Stimulated activated CD8-positive, alpha-beta memory T cell treated with anti-CD3 and anti-CD28 coated beads, Interleukin-15, amount 100 ng/mL, for 1 hour (primary cell): ENCODE data around the gene WDR35.

ENCODE experiments used
- DNase-seq: peaks from one replicate; pipeline ENCODE4 v3.0.0-alpha.2; 2020; ENCODE audit warnings: low read depth

WDR35 gene

DNA sequence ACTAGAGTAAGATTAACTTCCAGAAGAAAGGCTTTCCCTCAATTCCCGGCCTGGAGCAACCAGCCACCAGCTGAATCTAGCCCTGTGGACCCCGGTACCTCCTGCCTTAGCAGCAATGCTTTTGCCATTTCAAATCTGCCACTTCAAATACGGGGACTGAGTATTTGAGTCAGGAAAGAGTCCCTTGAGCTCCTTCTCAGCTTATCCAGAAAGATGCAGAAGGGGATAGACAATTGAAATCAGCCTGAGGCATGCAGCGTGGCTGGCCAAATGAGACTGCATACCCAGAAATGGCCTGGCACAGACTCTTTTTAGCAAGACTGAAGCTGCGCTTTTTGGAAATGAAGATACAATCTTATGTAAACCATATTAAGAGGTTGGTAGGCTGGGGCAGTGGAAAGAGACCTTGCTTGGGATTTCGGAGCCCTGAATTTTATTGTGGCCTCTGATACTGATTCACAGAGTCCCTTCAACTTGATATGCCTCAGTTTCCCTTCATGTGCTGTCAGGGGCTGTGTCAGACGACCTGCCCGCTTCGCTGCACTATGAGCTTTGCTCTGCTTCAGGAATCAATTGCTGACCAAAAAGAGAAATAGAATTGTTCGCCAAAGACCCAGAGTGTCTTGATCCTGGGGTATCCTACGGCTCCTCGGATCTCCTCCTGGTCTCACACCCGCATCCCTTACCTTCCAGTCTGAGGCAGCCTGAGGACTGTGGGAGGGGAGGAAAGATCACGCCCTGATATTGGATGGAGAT is 21.5 kb upstream of the WDR35 start:
- DNase-seq = no peak

DNA sequence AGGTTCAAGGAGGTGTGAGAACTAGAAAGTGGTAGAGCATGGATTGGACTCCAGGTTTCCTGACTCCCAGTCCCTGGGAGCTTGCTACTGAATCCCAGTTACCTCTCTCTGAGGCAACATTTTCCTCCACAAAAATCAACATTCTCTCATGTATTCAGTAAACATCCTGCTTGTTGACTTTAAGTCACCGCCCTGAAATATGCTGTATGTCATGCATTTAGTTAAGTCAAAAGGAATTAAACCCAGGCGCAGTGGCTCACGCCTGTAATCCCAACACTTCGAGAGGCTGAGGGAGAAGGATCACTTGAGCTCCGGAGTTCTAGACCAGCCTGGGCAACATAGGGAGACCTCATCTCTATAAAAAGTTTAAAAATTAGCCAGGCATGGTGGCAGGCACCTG is 18.8 kb upstream of the WDR35 start:
- no peak for DNase-seq

DNA sequence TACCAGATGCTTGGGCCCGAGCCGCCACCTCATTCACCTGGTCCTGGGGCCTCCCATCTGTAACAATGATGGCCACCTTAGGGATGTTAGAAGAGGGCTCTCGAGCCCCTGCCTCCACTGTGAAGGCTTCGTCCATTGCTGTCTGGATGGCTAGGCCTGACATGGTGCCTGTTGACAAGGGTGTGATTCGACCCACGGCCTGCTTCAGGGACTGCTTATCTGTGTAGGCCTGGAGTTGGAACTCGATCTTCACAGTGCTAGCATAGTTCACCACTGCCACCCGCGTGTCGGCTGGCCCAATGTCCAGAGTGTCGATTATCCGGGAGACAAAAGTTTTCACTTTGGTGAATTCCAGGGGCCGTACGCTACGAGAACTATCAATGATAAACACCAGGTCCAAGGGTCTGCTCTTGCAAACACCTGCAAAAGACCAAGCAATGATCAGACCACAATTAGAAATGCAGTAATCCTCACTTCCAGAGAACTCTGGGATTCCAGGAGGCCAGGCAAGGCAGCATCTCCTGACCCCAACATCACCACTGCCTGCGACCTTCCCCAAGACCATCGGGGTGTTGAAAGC is 16.1 kb upstream of the WDR35 start:
- no peak for DNase-seq

DNA sequence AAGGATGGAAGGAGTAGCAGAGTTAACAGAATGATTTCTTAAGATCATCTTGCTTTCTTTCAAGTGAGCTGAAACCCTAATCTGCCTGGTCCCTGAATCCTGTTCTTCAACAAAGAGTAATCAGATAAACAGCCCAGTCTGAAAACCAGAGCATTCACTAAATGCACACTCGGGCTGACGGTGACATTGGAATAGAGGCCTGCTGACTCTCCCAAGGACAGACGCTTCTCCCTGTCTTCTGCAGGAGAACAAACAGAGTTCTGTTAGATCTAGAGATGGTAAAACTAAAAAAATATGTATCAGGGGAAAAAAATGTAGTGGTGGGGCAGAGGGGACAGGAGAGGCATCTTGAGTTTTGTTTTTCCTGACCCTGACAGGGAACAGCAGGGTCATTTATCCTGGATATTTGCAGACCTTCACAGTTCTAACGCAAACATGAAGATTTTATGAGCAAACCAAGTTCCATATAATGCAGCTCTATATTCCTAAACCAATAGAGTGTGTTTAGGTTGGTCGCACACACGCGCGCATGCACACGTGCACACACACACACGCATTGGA is 15.2 kb upstream of the WDR35 start:
- DNase-seq = no peak

DNA sequence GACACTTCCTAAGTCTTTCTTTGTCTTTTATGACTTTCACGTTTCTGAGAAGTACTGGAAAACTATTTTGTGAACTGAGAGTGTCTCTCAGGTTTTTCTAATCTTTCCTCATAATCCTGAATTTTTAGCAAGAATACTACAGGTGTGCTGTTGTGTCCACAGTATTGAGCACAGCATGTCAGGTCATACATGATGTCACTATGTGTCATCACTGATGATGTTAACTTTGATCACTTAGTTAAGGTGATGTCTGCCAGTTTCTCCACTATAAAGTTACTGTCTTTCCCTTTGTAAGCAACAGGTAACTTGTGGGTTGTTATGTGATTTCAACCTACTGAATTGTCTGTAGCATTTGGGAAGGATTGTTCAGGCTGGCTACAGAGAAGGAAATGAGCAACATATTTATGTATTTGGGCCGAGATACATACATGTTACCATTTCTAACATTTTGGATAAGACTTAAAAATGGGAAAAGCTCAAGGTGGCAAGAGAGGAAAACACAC is 11.5 kb upstream of the WDR35 start:
- no peak for DNase-seq

DNA sequence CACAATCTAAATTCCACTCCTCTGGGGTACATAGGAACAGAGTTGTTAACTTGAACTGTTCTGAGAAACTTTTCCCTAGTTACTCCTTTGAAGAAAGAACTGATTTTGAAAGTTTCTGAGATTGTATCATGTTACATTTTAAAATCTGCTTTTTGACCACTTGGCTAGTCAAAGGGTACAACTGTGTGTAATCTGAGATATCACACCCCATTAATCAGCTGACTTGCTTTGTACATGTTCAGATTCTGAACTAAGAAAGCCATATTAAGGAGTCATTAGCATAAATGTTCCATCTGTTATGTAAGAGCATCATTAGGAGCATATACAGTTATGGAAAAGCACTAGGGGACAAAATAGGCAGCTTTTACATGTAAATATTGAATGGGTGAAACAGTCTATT is 3.8 kb upstream of the WDR35 start:
- no peak for DNase-seq

DNA sequence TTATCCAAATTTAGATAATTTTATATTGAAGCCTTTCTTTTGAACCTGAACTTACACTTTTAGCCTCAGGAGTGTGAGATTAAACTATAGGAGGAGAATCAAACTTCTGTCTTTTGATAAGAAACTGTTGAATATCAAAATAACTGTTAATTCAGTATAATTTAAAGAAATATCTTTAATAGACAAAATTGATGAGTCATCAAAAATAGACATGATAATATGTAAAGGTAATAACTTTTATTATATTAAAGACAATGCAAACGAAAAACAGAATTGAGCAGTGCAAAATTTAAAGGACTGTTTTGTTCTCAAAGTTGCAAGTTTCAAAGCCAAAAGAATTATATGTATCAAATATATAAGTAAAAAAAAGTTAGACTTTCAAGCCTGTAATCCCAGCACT is 2.0 kb upstream of the WDR35 start:
- DNase-seq = no peak

DNA sequence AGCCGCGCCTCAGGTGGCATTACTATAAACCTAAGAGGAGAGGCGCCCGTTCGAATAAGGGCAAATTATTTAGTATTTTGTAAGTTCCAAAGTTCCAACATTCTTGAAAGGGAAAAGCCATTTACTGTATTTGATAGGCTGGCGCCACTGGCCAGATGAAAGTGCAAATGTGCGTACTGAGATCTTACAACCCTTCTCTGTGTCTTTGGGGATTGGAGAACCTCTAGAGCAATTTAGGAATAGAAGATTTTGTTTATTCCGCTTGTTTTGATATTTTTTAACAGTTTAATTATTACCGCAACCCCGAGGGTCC is 467 bp upstream of the WDR35 start:
- no peak for DNase-seq

DNA sequence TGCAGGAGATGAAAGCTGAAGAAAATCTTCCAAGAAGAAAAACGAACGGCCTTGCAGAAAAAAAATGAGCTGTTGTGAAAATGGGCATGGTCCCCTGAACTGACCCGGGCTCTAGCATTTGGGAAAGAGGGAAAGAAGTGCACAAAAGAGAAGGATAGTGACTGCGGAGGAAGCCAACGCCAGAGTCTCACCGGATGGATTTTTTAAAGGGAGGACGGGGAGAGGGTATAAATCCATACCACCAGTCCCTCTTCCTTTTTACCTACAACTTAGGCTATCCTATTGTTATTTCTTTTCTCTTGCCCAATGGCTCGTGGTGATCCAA is 601 bp downstream of the WDR35 start:
- DNase-seq = no peak

DNA sequence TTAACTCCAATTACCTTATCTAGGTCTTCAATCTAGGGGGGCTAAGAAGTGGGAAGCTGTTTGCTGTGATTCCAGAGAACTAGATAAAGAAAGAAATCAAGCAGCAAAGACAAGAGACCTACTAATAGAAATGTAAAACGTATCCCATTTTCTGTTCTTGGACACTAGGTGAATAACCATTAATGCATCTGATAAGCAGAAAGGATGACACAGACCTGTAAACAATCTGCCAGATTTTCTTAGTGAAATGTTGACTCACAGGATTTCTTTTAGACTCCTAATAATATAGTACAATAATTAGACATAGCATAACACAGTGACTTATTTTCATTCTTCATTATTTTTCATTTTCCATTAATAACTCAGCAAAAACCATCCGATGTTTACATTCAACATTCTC is 1.3 kb downstream of the WDR35 start:
- DNase-seq = no peak

DNA sequence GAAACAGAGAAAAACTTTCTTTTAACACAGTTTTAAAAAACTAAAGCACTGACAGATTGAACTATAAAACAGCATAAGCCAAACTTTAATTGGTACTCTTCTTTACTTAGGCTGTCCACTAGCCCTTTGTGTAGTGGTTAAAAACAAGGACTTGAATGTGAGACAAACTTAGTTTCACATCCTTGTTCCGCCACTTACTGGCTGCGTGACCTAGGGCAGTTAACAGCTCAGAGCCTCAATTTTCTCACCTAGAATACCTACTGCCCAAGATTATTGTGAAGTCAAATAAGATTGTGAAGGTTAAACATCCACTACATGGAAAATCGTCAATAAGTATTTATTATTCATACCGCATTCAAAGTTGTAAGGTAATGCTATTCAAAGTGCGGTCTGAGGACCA is 2.0 kb downstream of the WDR35 start:
- DNase-seq = no peak

DNA sequence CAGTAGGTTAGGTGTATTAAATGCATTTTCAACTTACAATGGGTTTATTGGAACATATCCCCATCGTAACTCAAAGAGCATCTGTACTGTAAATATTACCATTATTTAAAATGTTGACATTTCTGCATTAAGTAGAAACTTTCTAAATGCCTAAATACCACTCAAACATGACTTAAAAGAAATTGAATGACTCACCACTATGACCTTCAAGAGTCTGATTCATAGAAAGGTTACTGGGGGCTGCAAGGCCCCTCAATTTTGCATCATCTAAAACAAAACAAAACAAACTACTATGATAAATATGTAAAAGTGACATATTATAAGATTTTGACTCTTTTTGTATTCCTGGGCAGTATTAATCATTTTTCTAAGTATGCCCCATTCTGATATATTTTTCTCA is 7.6 kb downstream of the WDR35 start:
- DNase-seq = no peak

DNA sequence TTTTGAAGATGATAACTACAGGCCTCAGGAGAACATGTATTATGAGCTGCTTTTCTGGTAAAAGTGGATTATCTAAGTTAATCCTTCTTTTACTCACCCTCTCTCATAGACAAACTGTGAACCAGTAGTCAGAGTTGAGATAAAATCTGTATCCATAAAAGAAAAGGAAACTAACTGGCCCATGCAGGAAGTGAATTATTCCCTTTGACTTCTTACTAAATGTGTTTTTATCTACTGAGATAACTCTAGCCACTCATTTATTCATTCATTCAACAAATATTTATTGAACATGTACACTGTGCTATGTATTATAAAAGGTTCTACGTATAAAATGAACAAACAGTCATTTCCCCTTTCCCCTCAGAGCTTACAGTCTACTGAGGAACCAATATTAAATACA is 10.0 kb downstream of the WDR35 start:
- no peak for DNase-seq

DNA sequence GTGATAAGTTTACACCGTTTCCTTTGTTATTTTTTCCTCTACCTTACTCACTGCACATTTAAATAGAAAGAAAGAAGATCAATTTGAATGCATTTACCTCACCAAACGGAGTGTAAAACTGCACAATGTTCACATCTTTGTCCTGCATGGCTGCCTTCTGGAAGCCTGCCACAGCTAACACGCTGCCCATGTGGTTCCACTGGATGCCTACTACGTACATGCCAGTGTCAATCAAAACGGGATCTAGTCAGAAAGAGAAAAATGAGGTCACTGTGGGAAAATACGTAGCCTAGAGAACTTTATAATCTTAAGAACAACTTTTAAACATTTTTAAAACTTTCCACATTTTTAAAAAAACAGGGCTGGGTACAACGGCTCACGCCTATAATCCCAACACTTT is 16.4 kb downstream of the WDR35 start:
- DNase-seq = no peak

DNA sequence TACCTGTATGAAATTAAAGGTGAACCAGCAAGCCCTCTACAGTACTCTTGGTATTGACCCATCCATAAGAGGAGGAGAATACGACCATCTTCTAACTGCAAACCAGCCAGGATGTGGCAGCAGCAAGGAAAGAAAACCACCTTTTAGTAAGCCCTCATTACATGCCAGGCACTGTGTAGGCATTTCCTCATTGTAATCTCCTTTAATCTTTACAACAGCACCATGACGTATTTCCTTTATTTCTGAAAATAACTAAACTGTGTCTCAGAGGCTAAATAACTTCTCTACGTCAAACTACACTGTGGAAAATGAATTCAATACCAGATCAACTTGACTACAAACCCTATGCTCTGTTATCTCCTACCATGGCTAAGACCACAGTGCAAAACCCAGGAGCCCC is 18.2 kb downstream of the WDR35 start:
- no peak for DNase-seq

DNA sequence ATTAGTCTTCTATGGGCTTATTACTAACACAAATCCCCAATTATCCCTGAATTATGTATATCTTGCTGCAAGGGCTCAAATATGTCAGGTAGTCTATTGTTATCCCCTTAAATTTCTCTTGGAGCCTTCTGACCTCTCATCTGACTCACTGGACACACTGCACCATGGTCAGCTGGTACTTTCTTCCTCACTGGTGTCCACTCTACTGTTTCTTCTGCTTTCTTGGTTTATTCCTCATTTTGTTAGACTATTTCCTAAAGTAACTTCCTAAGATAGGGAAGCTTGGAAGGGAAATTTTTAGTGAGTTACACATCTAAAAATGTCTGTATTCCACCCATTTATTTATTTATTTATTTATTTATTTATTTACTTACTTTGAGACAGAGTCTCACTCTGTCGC is 26.5 kb downstream of the WDR35 start:
- DNase-seq = no peak

DNA sequence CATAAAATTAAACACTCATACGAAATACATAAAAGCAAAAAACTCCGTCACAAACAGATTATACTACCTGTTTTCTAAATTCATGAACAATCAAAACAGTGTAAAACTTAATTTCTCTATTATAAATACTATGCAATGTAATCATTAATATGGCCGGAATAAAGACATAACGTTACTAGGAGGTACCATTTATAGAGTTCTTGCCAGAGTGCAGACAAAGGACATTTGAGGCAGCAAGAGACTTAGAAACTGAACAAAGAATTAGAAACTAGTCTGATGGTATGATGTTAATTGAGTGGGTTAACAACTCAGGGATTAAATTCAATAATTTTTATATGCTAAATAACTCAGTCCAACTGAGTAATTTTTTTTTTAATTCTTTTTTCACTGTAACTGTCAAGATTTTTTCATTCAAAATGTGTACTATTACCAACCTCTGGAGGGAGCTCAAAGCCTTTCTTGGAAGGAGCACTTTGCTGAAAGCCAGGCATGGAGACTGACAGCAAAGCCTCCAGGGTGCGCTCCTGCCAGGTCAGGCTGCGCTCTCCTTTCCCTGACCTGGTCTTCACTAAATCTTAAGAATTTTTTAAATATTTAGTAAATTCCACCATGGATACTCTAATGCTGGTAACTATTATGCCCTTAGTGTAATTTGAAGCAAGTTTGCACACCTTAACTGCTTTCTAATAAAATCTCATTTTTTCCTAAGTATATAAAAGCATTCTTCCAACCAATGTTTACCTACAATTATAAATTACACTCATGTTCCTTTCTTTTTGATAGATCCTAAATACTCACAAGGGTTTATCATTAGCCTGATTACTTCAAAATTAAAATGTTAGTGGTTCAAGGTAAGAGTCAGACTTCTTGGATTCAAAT is 34.1 kb downstream of the WDR35 start:
- peak; percentile 8 for DNase-seq

DNA sequence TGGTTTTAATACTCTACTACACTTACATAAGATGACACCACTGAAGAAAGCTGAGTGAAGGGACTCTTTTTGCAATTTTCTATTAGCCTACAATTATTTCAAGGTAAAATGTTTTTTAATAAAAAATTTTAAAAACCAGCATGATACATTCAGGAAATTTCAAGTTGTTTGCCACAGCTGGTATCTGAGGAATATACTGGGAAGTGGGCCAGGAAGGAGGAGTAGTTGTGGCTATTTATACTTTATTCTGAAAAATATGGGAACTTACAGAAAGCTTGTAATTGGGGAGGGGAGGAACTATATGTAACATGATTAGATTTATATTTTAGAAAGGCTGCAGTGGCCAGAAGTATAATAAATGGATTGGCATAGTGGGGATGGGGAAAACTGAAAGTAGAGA is 40.8 kb downstream of the WDR35 start:
- no peak for DNase-seq

DNA sequence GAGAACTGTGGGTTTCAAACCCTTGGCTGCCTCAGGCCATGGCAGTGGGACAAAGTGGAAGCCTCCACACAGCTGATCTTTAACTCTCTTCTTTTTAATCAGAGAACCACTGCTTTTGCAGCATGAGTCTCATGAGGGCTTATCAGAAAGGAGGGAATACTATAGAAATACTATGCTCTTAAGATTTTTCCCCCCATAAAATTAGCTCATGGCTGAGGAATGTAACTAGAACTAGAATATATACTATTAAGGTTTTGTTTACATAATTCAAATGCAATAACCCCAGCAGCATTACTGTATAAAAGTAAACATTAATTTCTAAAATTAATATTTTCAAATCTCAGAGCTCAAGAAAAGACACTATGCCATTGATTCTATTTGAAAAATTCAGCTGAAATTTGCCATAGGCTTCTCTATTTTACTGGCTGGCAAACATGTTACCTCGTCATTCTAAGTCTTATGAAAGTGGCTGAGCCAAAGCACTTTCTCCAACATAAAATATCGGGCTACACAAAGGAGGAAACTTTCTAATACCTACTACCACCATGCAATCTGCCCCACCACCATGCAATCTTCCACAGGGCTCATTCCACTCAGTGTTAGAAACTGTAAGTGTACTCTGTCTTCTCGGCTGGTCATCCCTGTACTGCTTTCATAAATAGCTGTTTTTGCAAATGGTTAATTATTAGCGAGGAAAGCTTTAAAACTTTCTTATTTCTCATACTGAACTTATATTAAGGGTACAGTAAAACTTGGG is 42.5 kb downstream of the WDR35 start:
- no peak for DNase-seq

DNA sequence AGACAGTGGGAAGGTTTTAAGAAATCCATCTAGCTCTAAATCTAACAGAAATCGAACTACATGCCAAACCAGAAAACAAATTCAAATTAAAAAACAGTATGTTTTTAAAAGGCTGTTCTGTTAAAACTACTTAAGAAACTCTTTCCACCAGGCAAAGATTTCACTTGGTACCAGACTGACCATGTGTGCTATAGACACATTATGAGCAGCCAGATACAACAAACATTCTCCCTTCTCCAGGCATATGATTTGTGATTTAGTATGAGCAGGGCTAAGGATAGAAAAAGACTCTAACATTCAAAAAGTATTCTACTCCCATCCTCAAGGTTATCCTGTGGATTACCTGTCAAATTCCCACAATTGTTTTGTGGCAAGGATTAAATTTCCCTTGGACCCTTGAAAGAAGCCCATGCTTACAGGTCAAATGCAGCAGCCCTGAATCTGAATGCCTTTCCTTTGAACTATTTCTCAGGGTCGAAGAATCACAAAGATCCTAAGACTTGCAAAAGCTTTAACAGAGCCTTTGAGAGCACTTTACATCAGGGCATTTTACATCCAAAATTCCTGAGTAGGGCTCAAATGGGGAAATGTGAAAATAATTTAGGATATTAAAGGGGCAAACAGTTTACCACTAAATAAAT is 45.6 kb downstream of the WDR35 start:
- DNase-seq = no peak

DNA sequence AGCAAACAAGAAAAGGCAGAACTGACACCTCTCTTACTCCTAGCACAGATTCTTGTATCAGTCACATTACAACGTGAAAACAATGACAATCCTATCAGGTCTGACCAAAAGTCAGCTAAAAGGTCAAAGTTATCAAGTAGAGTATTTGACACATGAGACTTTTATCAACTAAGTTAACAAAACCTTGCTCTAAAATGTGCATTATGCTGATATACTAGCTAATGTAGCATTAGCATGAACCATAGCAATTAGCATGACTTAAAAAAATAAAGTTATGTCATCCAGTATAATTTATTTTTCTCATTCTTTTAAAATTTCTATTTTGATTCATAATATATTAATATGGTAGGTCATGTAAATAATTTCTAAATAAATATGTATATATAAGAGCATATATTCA is 46.7 kb downstream of the WDR35 start:
- DNase-seq = no peak

DNA sequence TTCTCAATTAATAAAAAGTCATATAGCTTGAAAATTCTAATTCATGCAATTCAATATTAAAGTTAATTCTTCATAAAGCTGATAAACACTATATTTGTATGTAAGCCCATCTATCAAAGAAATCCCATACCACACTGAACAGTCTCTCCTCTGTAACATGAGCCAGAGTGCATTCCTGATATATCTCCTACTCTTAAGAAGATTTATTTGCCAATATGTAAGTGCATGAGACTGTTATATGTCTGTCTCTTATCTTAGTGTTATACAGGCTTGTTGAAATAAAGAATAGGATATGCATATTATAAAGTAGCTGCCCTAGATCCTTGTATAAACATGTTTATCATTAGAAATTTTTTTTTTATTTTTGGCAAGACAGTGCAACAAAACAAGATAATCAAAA is 47.7 kb downstream of the WDR35 start:
- no peak for DNase-seq
